ENCODE data around the gene RASL10A.

The RASL10A gene

DNA sequence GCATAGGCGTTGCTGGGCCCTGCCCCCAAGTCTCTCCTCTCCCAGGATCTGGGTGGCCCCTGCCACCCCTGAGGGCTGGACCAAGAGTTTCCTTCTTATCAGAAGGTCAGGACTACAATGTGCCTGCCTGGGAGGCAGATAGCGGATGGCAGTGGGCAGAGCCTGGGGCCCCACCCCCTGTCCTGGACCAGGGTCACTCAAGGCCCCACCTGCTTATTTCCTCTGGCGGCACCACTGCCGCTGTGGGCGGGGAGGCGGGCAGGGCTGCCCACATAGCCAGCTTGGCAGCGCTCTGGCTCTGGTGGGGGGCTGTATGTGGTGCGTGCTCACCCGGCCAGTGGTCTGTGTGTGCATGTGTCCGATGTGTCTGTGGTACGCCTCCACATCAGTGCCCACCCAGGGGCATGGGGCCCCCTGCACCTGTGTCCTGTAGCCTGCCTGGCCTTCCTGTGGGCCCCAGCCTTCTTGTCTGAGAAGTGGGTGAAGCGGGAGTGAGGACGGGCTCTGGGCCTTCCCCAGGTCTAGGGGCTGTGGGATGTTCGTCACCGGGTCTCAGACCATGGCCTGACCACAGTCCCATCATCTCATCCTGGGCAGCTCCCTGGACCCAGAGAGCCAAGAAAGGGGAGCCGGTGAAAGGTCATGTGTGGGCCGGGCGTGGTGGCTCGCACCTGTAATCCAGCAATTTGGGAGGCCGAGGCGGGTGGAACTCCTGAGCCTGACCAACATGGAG lies 6.0 kb downstream of the RASL10A start:
- TF ChIP-seq, protein P1, sequence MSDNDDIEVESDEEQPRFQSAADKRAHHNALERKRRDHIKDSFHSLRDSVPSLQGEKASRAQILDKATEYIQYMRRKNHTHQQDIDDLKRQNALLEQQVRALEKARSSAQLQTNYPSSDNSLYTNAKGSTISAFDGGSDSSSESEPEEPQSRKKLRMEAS (IDR thresholded peaks at IDR 0.05; ENCODE audit: low read depth, low read length): no peak
- TF ChIP-seq, protein P2, sequence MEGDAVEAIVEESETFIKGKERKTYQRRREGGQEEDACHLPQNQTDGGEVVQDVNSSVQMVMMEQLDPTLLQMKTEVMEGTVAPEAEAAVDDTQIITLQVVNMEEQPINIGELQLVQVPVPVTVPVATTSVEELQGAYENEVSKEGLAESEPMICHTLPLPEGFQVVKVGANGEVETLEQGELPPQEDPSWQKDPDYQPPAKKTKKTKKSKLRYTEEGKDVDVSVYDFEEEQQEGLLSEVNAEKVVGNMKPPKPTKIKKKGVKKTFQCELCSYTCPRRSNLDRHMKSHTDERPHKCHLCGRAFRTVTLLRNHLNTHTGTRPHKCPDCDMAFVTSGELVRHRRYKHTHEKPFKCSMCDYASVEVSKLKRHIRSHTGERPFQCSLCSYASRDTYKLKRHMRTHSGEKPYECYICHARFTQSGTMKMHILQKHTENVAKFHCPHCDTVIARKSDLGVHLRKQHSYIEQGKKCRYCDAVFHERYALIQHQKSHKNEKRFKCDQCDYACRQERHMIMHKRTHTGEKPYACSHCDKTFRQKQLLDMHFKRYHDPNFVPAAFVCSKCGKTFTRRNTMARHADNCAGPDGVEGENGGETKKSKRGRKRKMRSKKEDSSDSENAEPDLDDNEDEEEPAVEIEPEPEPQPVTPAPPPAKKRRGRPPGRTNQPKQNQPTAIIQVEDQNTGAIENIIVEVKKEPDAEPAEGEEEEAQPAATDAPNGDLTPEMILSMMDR (IDR thresholded peaks at IDR 0.05; ENCODE audit: low read depth, low read length): no peak
- no peak for TF ChIP-seq POLR2A (IDR thresholded peaks at IDR 0.05; ENCODE audit: extremely low read depth, insufficient read length)
- no peak for TF ChIP-seq MYC (IDR thresholded peaks at IDR 0.05; ENCODE audit: low read depth, low read length)
- DNase-seq (ENCODE audit: low read depth): peak; percentile 33
- H3K4me3 ChIP-seq (ENCODE audit: low read depth, low read length): peak overlapping the region; percentile 36

DNA sequence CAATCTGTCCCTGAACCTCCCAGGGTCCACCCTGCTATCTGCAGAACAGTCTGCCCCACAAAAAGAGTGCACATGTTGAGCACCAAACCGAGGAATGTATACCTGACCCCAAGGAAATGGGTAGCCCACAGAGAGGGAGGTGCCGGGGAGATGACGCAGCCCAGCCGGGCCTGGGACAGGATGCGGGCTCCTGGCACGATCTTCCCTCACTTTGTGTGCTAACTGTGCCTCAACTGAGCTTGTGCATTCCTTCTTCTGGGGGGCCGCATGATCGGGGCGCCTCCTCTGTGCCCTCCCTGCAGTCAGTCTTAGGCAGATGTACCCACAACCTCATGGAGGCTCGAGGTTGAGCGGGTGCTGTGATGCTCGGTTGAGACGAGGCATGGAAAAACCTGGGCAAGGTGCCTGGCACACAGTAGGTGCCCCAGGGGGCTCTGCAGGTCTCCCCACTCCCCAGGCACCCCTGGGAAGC lies 6.7 kb downstream of the RASL10A start:
- TF ChIP-seq, protein P2 (IDR thresholded peaks at IDR 0.05; ENCODE audit: low read depth, low read length): no peak
- TF ChIP-seq, protein P1 (IDR thresholded peaks at IDR 0.05; ENCODE audit: low read depth, low read length): no peak
- TF ChIP-seq MYC (IDR thresholded peaks at IDR 0.05; ENCODE audit: low read depth, low read length): no peak
- TF ChIP-seq POLR2A (IDR thresholded peaks at IDR 0.05; ENCODE audit: extremely low read depth, insufficient read length): no peak

DNA sequence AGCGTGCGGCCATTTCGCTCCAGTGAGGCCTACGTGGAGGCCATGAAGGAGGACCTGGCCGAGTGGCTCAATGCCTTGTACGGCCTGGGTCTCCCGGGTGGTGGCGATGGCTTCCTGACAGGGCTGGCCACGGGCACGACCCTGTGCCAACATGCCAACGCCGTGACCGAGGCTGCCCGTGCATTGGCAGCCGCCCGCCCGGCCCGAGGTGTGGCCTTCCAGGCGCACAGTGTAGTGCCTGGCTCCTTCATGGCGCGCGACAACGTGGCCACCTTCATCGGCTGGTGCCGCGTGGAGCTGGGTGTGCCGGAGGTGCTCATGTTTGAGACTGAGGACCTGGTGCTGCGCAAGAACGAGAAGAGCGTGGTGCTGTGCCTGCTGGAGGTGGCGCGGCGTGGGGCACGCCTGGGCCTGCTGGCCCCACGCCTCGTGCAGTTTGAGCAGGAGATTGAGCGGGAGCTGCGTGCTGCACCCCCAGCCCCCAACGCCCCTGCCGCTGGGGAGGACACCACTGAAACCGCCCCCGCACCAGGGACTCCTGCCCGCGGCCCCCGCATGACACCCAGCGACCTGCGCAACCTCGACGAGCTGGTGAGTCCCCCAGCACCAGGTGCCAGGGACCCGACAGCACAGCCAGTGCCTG lies 7.2 kb downstream of the RASL10A start:
- TF ChIP-seq, protein P1 (IDR thresholded peaks at IDR 0.05; ENCODE audit: low read depth, low read length): no peak
- TF ChIP-seq, protein P2 (IDR thresholded peaks at IDR 0.05; ENCODE audit: low read depth, low read length): no peak
- no peak for TF ChIP-seq POLR2A (IDR thresholded peaks at IDR 0.05; ENCODE audit: extremely low read depth, insufficient read length)
- no peak for TF ChIP-seq MYC (IDR thresholded peaks at IDR 0.05; ENCODE audit: low read depth, low read length)
- DNase-seq (ENCODE audit: low read depth): no peak
- no peak overlapping the region for H3K4me3 ChIP-seq (ENCODE audit: low read depth, low read length)

More for the DNA sequence above, 6.7 kb downstream of the RASL10A start:
- peak; percentile 88 for DNase-seq (ENCODE audit: low read depth)
- H3K4me3 ChIP-seq (ENCODE audit: low read depth, low read length): peak overlapping the region; percentile 36

DNA sequence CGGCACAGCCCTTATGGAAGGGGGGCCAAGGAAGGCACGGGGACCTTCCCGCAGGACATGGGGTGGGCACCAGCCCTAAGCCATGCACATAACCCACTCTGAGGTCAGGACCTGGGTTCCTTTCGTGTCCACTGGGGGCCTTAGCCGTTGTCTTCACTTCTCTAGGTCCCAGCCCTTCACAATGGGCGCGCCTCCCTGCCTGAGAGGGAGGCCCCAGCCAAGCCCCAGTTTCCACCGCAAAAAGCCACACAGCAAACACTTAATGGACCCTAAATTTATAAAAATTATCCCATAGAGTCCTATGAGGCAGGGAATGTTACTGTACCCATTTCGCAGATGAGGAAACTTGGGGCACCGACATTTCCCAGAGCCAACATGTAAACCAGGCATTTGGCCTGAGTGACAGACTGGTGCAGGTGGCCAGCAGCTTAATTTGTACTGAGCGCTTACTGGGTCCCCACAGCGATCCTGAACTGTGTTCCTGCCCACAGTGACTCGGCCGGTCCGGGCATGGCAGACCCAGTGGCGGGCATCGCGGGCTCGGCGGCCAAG lies 7.8 kb downstream of the RASL10A start:
- peak; percentile 31 for DNase-seq (ENCODE audit: low read depth)
- peak overlapping the region; percentile 48 for H3K4me3 ChIP-seq (ENCODE audit: low read depth, low read length)
- TF ChIP-seq, protein P2 (IDR thresholded peaks at IDR 0.05; ENCODE audit: low read depth, low read length): no peak
- TF ChIP-seq POLR2A (IDR thresholded peaks at IDR 0.05; ENCODE audit: extremely low read depth, insufficient read length) (no peak), MYC (IDR thresholded peaks at IDR 0.05; ENCODE audit: low read depth, low read length) (no peak)
- TF ChIP-seq, protein P1 (IDR thresholded peaks at IDR 0.05; ENCODE audit: low read depth, low read length): no peak

DNA sequence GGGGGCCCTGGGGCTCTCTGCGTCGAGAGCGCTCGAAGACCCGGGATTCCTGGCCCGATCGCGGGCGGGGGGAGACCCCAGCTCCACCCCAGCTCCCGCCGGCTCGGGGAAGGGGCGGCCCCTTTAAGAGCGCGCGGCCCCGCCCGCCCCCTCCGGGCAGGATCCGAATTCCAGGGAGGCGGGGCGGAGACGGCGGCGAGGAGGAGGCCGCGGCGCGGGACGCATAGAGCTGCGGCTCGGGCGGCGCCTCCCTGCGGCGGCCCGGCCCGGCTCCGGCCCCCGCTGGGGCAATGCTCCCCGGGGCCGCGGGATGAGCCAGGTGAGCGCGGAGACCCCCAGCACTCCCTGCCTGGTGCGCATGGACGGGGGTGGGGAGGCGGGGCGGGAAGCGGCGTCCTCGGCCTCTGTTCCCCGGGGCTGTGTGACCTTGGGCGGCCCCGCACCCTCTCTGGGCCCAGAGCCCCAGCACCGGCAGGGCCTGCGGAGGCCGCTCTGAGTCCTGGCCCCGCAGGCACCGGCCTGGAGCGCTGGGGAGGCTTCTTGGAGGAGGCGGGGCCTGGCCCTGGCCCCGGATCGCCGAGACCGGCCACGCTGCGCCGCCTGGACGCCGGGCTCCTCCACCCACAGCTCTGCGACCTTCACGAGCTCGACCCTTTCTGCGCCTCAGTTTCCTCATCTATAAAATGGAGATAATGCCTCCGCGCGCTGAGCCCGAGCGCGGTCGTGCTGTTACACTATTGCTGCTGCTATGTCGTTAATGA lies 8.5 kb downstream of the RASL10A start:
- DNase-seq (ENCODE audit: low read depth): peak; percentile 78
- TF ChIP-seq, protein P1 (IDR thresholded peaks at IDR 0.05; ENCODE audit: low read depth, low read length): no peak
- TF ChIP-seq POLR2A (IDR thresholded peaks at IDR 0.05; ENCODE audit: extremely low read depth, insufficient read length): no peak
- no peak for TF ChIP-seq MYC (IDR thresholded peaks at IDR 0.05; ENCODE audit: low read depth, low read length)
- TF ChIP-seq, protein P2 (IDR thresholded peaks at IDR 0.05; ENCODE audit: low read depth, low read length): no peak
- peak overlapping the region; percentile 54 for H3K4me3 ChIP-seq (ENCODE audit: low read depth, low read length)
